Liver (tissue), 9 donors: ENCODE results near the gene ADGRG2. TPM values are rescaled to one million over a fixed set of nuclear protein-coding genes. Genes with fewer than 3 reads are reported as not detected.

Experiments
- DNase-seq: peaks from one replicate; pipeline ENCODE4 v3.0.0-alpha.2; 2017; ENCODE audit warnings: low spot score
- H3K27ac ChIP-seq, 2 donors: one replicate each; pipeline ENCODE4 v1.7.0; 2013; ENCODE audit warnings: inconsistent platforms in 2 of 2, low read length in 2 of 2, control low read depth in 1 of 2, low read depth in 1 of 2, mild to moderate bottlenecking in 1 of 2
- H3K27me3 ChIP-seq, 4 donors: one replicate each; pipeline versions ENCODE4 v1.6.1 to v1.7.0; 2013; ENCODE audit warnings: low read length in 3 of 4, inconsistent platforms in 1 of 4, mild to moderate bottlenecking in 1 of 4, moderate library complexity in 1 of 4; ENCODE audit not compliant: control insufficient read depth in 4 of 4, insufficient read depth in 4 of 4
- H3K36me3 ChIP-seq, 4 donors: one replicate each; pipeline versions ENCODE4 v1.6.1 to v1.7.0; 2013; ENCODE audit warnings: low read length in 3 of 4, mild to moderate bottlenecking in 3 of 4, low read depth in 1 of 4, moderate library complexity in 1 of 4; ENCODE audit not compliant: control insufficient read depth in 4 of 4, insufficient read depth in 3 of 4
- H3K4me1 ChIP-seq, 4 donors: one replicate each; pipeline versions ENCODE4 v1.6.1 to v1.7.0; 2013; ENCODE audit warnings: low read length in 3 of 4, mild to moderate bottlenecking in 3 of 4, moderate library complexity in 1 of 4; ENCODE audit not compliant: control insufficient read depth in 4 of 4, insufficient read depth in 4 of 4
- H3K4me3 ChIP-seq, 3 donors: one replicate each; pipeline versions ENCODE4 v1.6.1 to v1.7.0; 2013; ENCODE audit warnings: low read length in 3 of 3, control low read depth in 1 of 3, low read depth in 1 of 3, mild to moderate bottlenecking in 1 of 3
- H3K9ac ChIP-seq, 2 donors: one replicate each; pipeline ENCODE4 v1.7.0; 2013; ENCODE audit warnings: low read length in 2 of 2, mild to moderate bottlenecking in 2 of 2, moderate library complexity in 2 of 2, control low read depth in 1 of 2, low read depth in 1 of 2
- H3K9me3 ChIP-seq, 4 donors: one replicate each; pipeline versions ENCODE4 v1.6.1 to v1.7.0; 2013; ENCODE audit warnings: low read length in 3 of 4; ENCODE audit not compliant: control insufficient read depth in 4 of 4
- ATF3 ChIP-seq: IDR thresholded peaks from 2 replicates; pipeline ENCODE4 v1.6.1; 2016; ENCODE audit warnings: antibody characterized with exemption
- CTCF ChIP-seq: fragments of 150-350 bp; IDR thresholded peaks from 2 replicates; pipeline ENCODE4 v1.5.1; 2017; ENCODE audit warnings: improper control_type of control experiment, low read depth, low read length; ENCODE audit not compliant: missing input control
- EGR1 ChIP-seq, 2 donors: IDR thresholded peaks; 2 replicates each; pipeline ENCODE4 v1.6.1; 2016 to 2018; ENCODE audit warnings: antibody characterized with exemption in 2 of 2, low read depth in 2 of 2
- FOXA1 ChIP-seq: IDR thresholded peaks from 2 replicates; pipeline ENCODE4 v1.6.1; 2016; ENCODE audit warnings: antibody characterized with exemption
- FOXA2 ChIP-seq: IDR thresholded peaks from 2 replicates; pipeline ENCODE4 v1.6.1; 2016; ENCODE audit warnings: antibody characterized with exemption
- GABPA ChIP-seq, 2 donors: IDR thresholded peaks in 1 of 2; conservative IDR thresholded peaks in 1 of 2; 2 replicates each; pipeline ENCODE4 v1.6.1; 2016; ENCODE audit warnings: antibody characterized with exemption in 2 of 2, mild to moderate bottlenecking in 1 of 2, moderate library complexity in 1 of 2
- HNF4A ChIP-seq, 2 donors: conservative IDR thresholded peaks; 2 replicates each; pipeline ENCODE4 v1.6.1; 2016; ENCODE audit warnings: antibody characterized with exemption in 2 of 2, mild to moderate bottlenecking in 2 of 2
- HNF4G ChIP-seq: IDR thresholded peaks from 2 replicates; pipeline ENCODE4 v1.6.1; 2016; ENCODE audit warnings: antibody characterized with exemption
- JUND ChIP-seq, 2 donors: IDR thresholded peaks; 2 replicates each; pipeline ENCODE4 v1.6.1; 2016; ENCODE audit warnings: antibody characterized with exemption in 2 of 2
- NR2F2 ChIP-seq: IDR thresholded peaks from 2 replicates; pipeline ENCODE4 v1.6.1; 2016; ENCODE audit warnings: antibody characterized with exemption
- RAD21 ChIP-seq, 2 donors: IDR thresholded peaks; 2 replicates each; pipeline ENCODE4 v1.6.1; 2016; ENCODE audit warnings: antibody characterized with exemption in 2 of 2, mild to moderate bottlenecking in 2 of 2
- REST ChIP-seq: IDR thresholded peaks from 2 replicates; pipeline ENCODE4 v1.6.1; 2016; ENCODE audit warnings: antibody characterized with exemption, mild to moderate bottlenecking
- RXRA ChIP-seq, 2 donors: IDR thresholded peaks; 2 replicates each; pipeline ENCODE4 v1.6.1; 2017 to 2018; ENCODE audit warnings: antibody characterized with exemption in 2 of 2, mild to moderate bottlenecking in 1 of 2
- SP1 ChIP-seq: IDR thresholded peaks from 2 replicates; pipeline ENCODE4 v1.6.1; 2018; ENCODE audit warnings: antibody characterized with exemption, mild to moderate bottlenecking
- TAF1 ChIP-seq: conservative IDR thresholded peaks from 2 replicates; pipeline ENCODE4 v1.6.1; 2016; ENCODE audit warnings: antibody characterized with exemption, mild to moderate bottlenecking
- YY1 ChIP-seq: IDR thresholded peaks from 2 replicates; pipeline ENCODE4 v1.6.1; 2016; ENCODE audit warnings: antibody characterized with exemption, mild to moderate bottlenecking
- ZBTB33 ChIP-seq: IDR thresholded peaks from 2 replicates; pipeline ENCODE4 v1.6.1; 2016; ENCODE audit warnings: antibody characterized with exemption
- WGBS: extraction: QIAGEN DNeasy Blood & Tissue Kit; methylation state at CpG from one replicate; pipeline ENCODE4 v1.1.7; 2013; 5-methylcytosine and 5-hydroxymethylcytosine counted together
- polyA plus RNA-seq, 2 donors: library from polyadenylated mRNA; stranded (reverse) in 1 of 2; unstranded in 1 of 2; fragments of 200-250 nt in 1 of 2; fragments of >200 nt in 1 of 2; fragmentation: Nextera tagmentation in 1 of 2; extraction: Ambion mirVana in 1 of 2; gene quantifications; one replicate each; pipeline versions ENCODE4 v1.2.1 to v1.2.3, GENCODE V29; 2013 to 2015
- total RNA-seq, 2 donors: library from RNA; depleted of rRNA; stranded (reverse); fragments of >200 nt; gene quantifications; one replicate each; pipeline ENCODE4 v1.2.3, GENCODE V29; 2014
- TF ChIP-seq, protein P1 (sequence below): IDR thresholded peaks from 2 replicates; pipeline ENCODE4 v1.6.1; 2016; ENCODE audit warnings: antibody characterized with exemption
- donor health status: healthy.
- donor health status: healthy.
- donor health status: healthy.
- donor health status: healthy.
- donor health status: healthy.

ADGRG2 gene
- total and polyA plus RNA-seq, 4 donors = 0.08 to 0.45 (median 0.24) TPM; not detected in 1

DNA sequence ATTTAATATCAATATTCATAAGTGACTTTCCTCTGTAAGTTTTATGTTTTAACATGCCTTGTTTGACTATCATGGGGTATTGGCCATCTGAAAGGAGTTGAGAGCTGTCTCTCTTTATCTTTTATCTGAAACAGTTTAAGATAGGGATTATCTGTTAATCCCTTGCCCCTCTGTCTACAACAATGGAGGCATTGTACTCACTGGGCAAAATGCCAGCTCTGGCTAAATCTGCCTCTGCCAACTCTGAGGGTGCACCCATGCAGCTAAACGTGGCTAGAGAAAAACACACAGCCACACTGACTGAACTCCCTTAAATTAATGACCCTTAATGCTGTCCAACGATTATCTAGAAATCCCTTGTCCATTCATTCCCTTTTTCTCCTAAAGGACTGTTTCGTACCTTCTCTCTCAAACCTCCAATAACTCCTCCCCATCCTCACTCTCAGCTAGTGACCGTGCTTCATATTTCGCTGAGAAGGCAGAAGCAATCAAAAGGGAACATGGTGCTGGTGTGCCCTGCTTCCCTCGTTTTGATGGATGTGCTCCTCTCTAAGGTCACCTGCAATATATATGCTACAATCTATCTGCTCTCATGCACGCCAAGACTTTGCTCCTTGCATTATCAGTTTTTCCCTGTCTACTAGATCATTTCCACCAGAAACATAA lies 148.6 kb downstream of the ADGRG2 start:
- 67% methylated on average over 7 of the region's 7 CpGs for WGBS
- H3K4me1 ChIP-seq = peaks cover 0 to 4% (median under 1%) of the 10 kb centered on the region in 4 donors
- no peak overlapping the region for H3K4me3 ChIP-seq
- H3K9me3 ChIP-seq = no peaks in the 10 kb centered on the region
- no peak for TF ChIP-seq GABPA (IDR thresholded peaks at IDR 0.05 in 1 of 2, conservative IDR thresholded peaks at IDR 0.05 in 1 of 2)
- no peak overlapping the region for H3K9ac ChIP-seq
- no peaks in the 10 kb centered on the region for H3K36me3 ChIP-seq
- no peaks in the 10 kb centered on the region for H3K27me3 ChIP-seq
- DNase-seq = no peak
- no peak overlapping the region for H3K27ac ChIP-seq

GRCh38 chrX:18971506-18971905 lies 150.8 kb downstream of the ADGRG2 start:
- TF ChIP-seq GABPA (IDR thresholded peaks at IDR 0.05 in 1 of 2, conservative IDR thresholded peaks at IDR 0.05 in 1 of 2) (no peak), HNF4G (no peak)
- H3K4me3 ChIP-seq = no peak overlapping the region
- no peaks in the 10 kb centered on the region for H3K9me3 ChIP-seq
- 67% methylated on average over 2 of the region's 2 CpGs for WGBS
- no peak overlapping the region for H3K27ac ChIP-seq
- H3K27me3 ChIP-seq = peaks cover 0 to 3% (median 0%) of the 10 kb centered on the region in 4 donors
- H3K36me3 ChIP-seq = no peaks in the 10 kb centered on the region
- no peak for DNase-seq
- H3K4me1 ChIP-seq = peaks cover 4 to 9% (median 8%) of the 10 kb centered on the region in 4 donors
- no peak overlapping the region for H3K9ac ChIP-seq

DNA sequence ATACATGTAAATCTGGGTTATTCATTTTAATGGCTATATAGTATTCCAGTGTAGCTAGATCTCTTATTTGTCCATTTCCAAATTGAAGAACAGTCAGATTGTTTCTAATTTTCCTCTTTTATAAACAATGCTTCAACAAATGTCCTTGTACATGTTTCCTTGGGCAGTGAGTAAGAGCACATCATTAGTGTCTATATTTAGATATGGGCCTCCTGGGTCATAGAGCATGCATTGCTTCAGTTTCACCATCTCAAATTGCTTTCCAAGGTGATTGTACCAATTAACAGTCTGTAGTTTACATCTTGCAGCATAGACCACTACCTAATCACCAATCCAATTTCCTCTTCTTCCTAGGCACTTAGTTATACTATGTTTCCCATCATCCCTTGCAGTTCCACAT lies 151.8 kb downstream of the ADGRG2 start:
- TF ChIP-seq, protein P1, sequence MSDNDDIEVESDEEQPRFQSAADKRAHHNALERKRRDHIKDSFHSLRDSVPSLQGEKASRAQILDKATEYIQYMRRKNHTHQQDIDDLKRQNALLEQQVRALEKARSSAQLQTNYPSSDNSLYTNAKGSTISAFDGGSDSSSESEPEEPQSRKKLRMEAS = no peak
- TF ChIP-seq HNF4A (conservative IDR thresholded peaks at IDR 0.05) (no peak), ATF3 (no peak), EGR1 (IDR thresholded peaks at IDR 0.05; ENCODE audit: low read depth in 2 of 2) (no peak), RAD21 (IDR thresholded peaks at IDR 0.05) (no peak), NR2F2 (no peak), RXRA (IDR thresholded peaks at IDR 0.05) (no peak), GABPA (IDR thresholded peaks at IDR 0.05 in 1 of 2, conservative IDR thresholded peaks at IDR 0.05 in 1 of 2) (no peak), CTCF (no peak), TAF1 (no peak), FOXA2 (no peak), ZBTB33 (no peak), REST (no peak), SP1 (no peak), JUND (IDR thresholded peaks at IDR 0.05) (no peak), FOXA1 (no peak), HNF4G (no peak), YY1 (no peak)
- Histone ChIP-seq H3K4me1 (peaks cover 4 to 11% (median 9%) of the 10 kb centered on the region in 4 donors), H3K9ac (no peak overlapping the region), H3K9me3 (no peaks in the 10 kb centered on the region), H3K36me3 (no peaks in the 10 kb centered on the region), H3K27ac (no peak overlapping the region), H3K4me3 (no peak overlapping the region), H3K27me3 (peaks cover 0 to 3% (median 0%) of the 10 kb centered on the region in 4 donors)
- DNase-seq = no peak
